CD4-positive, alpha-beta T cell treated with Interleukin-2 at 100 ng/mL for 4 hours (primary cell): ENCODE data around the gene OGFOD3.
"Not testable (repeated sequence)": the region's sequence is repeated elsewhere in the genome, so short reads cannot be mapped to it uniquely, and the experiment has no call there.

Experiments used
- DNase-seq: peaks from one replicate; pipeline ENCODE4 v3.0.0-alpha.2; 2020; ENCODE audit warnings: low spot score

OGFOD3 gene

DNA sequence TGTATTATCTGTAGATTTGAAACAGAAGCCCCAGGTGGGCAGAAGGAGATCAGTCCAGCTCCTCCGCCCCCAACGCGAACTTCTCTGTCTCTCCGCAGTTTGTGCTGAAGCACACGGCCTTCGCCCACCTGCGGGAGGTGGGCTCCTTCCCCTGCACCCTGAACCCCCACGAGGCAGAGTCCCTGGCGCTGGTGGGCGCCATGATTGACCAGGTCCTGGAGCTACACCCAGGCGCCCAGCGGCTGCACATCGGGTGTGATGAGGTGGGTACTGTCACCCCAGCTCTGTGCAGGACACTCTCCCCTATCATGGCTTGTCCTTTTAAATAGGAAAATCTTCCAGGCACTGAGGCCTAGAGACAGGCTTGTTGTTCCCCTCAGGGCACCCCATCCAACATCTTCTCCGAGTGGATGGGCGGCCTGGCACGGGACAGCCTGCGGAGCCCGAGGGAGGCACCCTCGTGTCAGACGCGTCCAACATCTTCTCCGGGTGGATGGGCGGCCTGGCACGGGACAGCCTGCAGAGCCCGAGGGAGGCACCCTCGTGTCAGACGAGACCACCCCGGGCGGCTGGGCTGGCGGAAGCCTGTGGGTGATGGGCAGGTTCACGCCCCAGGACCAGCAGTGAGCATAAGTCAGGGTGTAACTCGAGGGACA is 15.3 kb upstream of the OGFOD3 start:
- DNase-seq = no peak

DNA sequence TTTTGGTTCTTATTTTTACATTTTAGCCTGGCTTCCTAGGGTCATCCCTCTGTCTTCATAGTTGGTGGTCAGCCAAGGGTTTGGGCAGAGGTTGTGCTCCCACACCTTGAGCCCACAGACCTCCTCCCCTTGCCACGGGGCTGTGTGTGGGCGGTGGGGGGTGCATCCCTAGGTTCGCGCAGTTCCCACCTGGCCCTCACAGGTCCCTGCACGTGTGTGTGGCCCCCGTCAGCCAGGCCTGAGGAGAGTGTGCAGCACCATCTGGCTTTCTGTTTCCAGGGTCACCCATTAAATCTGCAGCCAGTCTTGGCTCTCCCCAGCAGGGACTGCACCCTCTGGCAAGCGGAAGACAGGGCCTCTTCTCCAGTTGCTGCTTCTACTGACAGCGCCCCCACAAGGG is 13.6 kb upstream of the OGFOD3 start:
- no peak for DNase-seq

GRCh38 chr17:82429824-82430223 is 11.4 kb upstream of the OGFOD3 start:
- DNase-seq = no peak

DNA sequence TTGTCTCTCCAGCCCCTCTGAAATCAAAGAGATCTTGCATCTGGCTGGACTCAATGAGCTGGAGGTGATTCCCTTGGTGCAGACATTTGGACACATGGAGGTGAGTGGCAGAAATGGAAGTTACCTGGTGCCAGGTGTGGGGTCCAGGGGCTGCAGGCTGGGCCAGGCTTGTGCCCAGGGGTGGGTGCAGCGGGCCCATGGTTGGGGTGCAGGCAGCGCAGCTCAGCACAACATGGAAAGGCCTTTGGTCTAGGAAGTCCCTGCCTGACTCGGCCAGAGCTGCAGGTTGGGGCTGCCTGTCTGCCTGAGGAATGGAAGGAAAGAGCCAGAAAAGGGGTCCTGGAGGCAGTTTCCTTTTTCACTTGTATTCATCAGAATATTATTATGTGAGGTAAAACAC is 10.2 kb upstream of the OGFOD3 start:
- DNase-seq = no peak

GRCh38 chr17:82424863-82425159 is 6.4 kb upstream of the OGFOD3 start:
- DNase-seq = no peak

GRCh38 chr17:82424001-82424862 is 5.8 kb upstream of the OGFOD3 start:
- DNase-seq = peak; percentile 53

- peak; percentile 21 for DNase-seq
Measured at GRCh38 chr17:82419540-82419939, 1.2 kb upstream of the OGFOD3 start.

- no peak for DNase-seq
Measured at GRCh38 chr17:82416771-82417170, 1.6 kb downstream of the OGFOD3 start.

DNA sequence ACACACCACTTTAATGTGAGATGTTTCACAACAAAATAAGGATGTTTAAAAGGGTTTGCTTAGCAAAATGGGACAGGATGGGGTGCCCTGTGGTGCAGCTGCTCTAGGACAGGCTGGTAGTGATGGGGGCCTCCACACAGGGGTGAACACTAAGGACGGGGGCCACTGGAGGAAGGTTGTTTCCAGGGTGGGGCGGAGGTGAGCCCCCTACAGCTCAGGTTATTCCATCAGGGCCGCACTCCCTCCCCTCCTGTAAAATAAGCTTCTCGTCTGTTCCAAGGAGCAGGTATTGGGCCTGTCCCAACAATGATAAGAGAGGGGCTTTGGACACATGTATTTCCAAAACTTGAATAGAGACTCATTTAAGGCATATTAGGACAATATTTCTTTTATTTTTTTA is 2.1 kb downstream of the OGFOD3 start:
- no peak for DNase-seq

DNA sequence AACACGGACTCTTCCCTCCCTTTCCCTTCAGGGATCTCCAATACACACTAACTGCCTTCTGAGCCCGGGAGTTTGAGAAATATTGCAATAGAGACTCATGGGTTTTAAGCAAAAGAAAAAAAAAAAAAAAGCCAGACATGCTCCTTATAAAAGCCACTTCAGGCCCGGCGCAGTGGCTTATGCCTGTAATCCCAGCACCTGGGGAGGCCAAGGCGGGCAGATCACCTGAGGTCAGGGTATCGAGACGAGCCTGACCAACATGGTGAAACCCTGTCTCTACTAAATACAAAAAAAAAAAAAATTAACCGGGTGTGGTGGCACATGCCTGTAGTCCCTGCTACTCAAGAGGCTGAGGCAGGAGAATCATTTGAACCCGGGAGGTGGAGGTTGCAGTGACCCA is 2.6 kb downstream of the OGFOD3 start:
- no peak for DNase-seq

DNA sequence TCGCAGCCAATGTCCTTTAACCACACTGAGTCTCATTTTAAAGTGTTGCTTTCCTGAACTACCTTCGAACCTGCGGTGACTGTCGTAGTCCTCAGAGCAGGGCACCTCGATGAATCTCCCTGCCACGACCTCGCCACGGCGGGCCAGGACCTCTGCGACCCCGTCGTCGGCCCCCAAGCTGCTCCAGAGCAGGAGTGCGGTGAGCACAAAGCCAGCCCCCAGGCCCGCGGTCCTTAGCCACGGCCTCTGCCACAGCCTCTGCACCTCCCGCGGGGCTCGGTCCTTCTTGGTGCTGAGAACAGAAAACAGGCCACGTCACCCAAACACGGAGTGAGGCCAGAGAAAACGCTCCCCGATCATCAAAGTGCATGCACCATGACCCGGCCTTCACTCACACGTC is 3.0 kb downstream of the OGFOD3 start:
- no peak for DNase-seq

- peak; percentile 74 for DNase-seq
Measured at GRCh38 chr17:82414548-82415281, 3.7 kb downstream of the OGFOD3 start.

DNA sequence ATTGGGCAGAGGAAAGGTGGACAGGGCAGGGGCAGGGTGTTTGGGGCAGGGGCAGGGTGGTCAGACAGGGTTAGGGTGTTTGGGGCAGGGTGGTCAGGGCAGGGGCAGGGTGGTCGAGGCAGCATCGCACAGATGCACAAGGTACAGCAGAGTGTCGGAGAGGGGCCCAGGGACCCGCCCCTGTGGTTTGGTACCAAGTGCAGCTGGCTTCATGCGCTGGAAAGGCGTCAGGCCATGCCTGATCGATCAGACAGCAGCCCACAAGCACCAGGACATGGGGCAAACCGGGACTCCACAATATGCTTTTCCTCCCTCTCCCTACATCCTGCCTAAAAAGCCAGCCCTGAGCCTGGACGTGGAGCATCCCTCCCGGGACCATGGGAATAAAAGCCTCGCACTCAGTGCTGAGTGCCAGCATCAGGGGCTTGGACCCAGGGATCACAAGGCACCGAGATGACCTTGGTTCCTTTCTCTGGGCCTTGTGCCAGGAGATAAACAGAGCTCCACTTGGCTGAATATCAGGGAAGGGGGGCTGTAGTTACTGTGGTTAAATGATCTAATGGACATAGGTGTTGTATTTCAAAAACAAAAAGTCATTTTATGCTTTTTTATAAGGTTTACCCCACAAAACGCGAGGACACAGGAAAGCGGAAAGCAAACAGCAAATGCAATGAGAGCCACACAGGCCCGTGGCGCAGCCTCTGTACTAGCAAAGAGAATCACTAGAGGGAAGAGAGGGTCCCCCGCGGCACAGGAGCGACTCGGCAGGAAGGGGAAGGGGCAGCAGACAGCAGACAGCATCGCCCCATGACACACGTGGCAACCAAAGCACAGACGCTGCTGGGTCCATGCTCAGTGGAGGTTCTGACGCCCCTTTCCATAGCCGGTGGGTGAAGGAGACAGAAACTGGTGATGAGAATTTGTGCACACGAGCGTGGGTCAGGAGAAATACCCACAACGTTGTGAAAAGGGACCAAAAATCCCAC is 5.6 kb downstream of the OGFOD3 start:
- DNase-seq = no peak

- not testable (repeated sequence) for DNase-seq
Measured at GRCh38 chr17:82412081-82412480, 6.3 kb downstream of the OGFOD3 start.

DNA sequence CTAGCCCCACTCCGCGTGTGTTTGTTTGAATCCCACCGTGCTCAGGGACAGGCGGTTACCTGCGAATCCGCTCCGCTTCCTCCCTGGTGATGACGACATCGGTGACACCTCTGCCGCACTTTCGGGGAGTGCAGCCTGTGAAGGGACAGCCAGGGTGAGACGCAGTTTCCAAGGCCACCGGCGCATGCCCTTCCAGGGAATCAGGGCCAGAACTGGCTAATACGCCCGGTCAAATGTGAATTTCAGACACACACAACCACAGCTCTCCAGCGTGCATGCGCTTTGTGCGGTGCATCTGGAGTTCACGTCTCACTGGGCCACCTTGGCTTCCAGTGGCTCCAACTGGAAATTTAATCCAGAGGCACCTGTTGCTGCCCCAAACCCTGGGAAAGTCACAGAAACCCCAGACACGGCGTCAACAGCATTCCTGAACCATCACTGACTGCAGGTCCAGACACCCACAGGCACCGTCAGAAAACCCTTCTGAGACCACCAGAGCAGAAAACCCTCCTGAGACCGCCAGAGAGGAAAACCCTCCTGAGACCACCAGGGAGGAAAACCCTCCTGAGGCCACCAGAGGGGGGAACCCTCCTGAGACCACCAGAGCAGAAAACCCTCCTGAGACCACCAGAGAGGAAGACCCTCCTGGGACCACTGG is 6.9 kb downstream of the OGFOD3 start:
- DNase-seq = no peak

DNA sequence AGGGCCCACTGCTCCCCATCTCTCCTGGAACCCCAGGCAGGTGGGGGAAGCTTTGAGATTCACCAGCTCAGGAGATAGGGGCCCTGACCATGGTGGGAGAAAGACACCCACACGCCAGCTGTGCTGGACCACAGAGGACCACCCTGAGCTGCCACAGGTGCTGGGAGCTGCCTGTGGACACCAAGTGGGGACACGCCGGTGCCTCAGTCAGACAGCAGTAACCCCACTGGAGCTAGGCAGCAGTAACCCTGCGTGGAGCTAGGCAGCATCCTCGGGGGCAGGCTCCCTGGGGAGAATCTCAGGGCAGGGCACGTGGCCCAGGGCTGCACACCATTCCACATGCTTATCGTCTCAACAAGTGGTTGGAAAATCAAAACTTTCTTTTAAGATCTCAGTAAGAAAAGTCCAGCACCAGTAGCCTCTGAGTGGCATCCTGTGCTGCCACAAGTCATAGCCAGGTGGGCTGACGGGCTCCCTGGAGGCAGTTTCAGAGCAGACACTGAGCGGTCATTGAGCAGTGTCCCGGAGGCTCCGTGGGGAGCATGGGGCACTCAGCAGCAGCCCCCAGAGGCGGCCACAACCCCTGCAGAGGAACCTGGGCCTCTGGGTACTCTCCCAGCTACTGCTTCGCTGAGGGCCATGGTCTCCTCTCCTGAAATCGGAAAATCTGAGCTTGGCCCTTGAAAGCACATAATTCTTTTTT is 8.2 kb downstream of the OGFOD3 start:
- no peak for DNase-seq

GRCh38 chr17:82408938-82409318 is 9.5 kb downstream of the OGFOD3 start:
- DNase-seq = no peak

DNA sequence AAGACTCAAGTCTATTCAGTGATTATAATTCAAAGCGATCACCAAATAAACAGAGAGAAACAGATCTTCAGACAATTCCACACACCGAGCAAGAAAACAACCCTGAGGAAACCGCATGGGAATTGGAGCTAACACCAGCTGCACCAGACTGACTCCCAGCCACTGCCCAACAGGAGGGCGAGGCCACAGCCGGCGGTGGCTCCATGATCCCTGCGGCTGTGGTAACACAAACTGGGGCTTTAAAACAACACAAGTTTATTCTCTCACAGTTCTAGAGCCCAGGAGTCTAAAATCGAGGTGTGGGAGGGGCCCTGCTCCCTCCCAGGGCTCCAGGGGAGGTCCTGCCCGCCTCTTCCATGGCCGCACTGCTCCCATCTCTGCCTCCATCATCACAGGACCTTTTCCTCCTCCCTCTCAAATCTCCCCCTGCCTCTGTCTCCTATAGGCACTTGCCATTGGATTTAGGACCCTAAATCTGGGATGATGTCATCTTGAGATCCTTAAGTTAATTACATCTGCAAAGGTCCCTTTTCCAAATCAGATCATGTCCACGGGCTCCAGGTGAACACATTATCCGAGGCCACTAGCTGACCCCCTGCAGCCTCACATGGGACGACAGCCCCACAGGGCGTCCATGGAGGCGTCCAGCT is 10.0 kb downstream of the OGFOD3 start:
- no peak for DNase-seq

DNA sequence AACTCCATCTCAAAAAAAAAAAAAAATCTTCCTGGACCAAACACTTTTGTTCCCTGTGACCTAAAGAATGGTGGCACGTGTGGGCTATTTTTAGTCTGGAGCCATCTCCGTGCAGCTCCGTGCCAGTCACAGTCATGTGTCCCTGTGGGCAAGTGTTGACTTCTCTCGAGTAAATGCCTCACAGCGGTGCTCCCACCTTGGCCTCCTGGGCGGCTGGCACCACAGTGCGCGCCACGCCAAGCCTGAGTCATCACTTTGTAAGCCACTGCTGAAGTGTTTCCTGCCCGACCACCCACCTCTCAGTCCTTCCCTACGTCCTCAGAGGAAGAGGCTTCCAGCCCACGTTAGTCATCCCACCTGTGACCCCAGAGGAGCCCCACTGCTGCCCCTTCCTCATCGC is 11.1 kb downstream of the OGFOD3 start:
- DNase-seq = no peak

DNA sequence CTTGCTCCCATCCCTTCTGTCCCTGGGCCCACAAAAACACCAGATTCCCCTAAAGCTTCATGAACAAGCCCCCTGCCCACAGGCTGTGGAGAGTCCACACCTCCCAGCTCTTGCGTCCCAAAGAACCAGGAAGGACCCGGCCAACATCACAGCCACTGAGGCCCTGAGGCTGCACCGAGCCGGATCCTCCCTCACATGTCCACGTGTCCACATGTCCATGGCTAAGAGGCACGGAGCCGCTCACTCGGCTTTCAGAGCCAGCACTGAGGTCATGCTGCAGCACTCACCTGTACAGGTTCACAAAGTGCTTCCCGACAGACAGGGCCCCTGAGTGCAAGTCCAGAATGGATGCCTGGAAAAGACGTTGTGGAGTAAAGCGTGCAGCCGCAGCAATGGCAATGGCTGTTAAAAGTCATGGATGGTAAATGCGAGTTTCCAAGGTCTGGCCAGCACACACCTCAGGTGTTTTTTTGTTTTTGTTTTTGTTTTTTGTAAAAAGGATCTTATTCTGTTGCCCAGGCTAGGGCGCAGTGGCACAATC is 12.2 kb downstream of the OGFOD3 start:
- DNase-seq = no peak
